ENCODE measurements around the gene HSPB9.
A peak's percentile ranks its signal among the peaks of the same experiment; 100 is the strongest.
"Not testable (repeated sequence)": the region's sequence is repeated elsewhere in the genome, so short reads cannot be mapped to it uniquely, and the experiment has no call there.

The HSPB9 gene

DNA sequence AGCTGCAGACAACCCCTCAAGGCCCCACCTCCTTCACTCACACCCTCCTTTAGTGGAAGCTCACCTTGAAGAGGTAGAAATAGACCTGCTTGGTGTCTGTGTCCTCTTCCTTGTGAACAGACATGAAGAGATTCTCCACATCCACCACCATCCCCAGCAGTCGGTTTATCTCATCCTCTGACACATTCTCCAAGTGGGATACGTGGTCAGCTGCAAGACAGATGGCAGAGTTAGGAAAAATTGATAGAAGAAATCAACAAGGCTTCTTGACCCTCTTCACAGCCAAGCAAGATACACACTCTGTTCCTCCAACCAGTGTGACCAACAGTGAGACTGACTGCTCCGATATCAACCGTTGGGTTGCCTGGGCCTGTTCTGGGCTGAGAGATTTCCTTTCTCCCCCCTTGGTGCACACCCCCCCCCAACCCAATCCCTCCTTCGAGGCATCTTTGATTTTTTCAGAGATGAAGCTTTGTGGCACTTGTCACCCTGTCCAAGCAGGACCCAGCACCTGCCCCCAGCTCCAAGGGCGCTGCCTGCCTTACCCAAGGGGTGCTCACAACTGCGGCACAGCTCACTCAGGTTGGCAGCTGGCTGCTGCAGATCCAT is 2.3 kb upstream of the HSPB9 start:
- no peak for DNase-seq (ENCODE audit: low read depth, low spot score)

DNA sequence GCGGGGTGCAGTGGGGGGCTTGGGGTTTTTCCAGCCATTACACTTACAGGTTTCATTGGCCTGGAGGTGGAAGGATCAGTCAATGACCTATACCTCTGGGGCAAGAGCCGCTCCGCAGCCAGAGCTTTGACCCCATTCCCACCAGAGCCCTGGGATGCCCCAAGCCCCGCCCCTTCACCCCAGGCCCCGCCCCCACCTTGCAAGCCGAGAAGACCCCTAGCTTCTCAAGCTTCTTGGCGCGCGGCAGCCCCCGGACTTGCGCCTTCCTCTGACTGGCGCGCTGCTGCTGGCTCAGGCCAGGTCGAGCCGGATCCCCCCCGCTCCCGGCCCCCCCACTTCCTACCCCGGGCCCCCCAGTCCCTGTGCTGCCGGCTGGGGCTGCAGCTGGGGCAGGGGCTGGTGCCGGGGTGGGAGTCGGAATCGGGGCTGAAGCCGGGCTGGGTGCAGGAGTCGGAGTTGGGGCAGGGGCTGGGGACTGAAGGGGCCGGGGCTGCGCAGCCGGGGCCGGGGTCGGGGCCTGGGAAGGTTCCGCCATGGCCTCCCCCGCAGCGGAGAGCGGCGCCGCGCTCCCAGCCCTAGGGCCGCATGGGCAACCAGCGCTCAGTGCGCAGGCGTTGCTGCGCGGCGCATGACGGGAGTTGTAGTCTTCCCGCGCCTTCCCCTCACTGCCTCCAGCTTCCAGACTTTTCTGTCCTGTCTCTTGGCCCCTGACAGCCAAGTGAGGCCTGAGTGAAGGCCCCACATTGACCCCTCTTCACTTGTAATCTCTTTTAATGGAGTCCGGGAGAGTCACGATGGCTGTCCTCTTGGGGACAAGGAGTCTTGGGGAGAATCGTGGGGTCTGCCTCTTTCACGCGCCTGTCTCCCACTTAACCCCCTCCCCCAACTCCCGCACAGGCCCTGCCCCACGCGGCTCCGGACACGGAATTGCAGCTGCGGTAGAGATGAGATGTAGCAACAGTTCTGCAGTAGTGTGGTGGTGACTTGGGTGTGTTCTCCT is 1.5 kb upstream of the HSPB9 start, which contains the start of gene KAT2A:
TSS of gene KAT2A (minus strand) at position 598 of the 1,000 bp plus-strand sequence. CDS start at position 535, 63 bp downstream.
- DNase-seq (ENCODE audit: low read depth, low spot score), result peak; percentile 89

DNA sequence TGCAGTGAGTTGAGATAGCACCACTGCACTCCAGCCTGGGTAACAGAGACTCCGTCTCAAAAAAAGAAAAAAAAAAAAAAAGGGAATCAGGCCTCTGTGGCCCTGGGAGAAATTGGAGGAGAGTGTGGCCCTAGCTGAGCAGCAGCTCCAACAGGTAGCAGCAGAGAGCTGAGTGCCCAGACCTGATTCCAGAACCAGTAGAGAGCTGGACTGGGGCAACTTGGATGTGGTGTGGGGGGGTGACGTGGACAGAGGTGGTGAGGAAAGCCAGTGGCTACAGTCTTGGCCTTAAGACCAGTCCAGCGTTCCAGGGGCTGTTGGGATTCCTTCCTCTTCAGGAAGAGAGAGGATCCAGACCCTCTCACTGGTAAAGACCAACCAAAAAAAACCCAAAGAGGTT is 1.7 kb downstream of the HSPB9 start:
- DNase-seq (ENCODE audit: low read depth, low spot score), result no peak

DNA sequence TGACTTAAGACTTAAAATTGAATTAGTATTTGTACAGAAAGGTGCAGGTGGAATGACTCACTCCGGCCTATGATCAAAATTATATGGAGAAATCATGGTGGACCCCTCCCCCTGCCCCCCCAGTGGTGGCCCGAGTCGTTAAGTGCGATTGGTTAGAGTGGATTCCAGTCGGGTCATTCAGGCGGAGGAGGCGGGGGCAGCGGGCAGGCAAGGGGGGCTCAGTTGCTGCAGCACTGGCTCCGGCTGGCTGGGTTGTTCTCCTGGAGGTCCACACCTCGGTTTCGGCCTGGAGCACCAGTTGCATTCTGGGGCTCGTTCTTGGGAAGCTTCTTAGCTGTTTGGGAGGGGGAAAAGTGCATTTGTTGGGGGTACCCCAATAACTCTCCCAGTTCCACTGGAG is 3.0 kb downstream of the HSPB9 start:
- no peak for DNase-seq (ENCODE audit: low read depth, low spot score)

DNA sequence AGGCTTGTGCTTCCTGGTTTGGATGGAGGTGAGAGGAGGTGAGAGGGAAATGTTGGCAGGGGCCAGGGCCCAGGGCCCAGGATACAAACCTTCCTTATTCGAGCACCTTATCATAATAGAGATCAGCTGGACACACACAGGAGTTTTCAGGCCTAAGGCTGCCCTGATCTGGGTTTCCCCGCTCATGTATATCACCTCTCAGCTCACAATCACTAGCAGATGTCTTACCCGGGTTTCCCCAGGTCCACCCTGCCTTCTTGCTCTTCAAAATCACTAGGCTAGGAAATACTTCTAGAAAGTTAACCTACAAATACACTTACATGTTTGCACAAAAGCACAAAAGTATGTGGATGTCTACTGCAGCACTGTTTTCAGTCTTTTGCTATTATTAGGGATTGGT is 4.2 kb downstream of the HSPB9 start:
- DNase-seq (ENCODE audit: low read depth, low spot score), result no peak

DNA sequence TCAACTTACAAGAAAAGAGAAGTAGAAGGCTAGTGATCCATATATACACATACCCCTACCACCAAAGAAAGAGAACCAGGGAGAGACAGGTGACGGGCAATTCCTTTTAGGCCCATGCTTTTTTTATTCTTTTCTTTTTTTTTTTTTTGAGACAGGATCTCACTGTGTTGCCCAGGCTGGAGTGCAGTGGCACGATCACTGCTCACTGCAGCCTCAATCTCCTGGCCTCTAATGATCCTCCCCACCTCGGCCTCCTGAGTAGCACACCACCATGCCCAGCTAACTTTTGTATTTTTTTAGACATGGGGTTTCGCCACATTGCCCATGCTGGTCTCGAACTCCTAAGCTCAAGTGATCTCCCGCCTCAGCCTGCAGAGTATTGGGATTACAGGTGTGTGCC is 4.8 kb downstream of the HSPB9 start:
- DNase-seq (ENCODE audit: low read depth, low spot score), result no peak

DNA sequence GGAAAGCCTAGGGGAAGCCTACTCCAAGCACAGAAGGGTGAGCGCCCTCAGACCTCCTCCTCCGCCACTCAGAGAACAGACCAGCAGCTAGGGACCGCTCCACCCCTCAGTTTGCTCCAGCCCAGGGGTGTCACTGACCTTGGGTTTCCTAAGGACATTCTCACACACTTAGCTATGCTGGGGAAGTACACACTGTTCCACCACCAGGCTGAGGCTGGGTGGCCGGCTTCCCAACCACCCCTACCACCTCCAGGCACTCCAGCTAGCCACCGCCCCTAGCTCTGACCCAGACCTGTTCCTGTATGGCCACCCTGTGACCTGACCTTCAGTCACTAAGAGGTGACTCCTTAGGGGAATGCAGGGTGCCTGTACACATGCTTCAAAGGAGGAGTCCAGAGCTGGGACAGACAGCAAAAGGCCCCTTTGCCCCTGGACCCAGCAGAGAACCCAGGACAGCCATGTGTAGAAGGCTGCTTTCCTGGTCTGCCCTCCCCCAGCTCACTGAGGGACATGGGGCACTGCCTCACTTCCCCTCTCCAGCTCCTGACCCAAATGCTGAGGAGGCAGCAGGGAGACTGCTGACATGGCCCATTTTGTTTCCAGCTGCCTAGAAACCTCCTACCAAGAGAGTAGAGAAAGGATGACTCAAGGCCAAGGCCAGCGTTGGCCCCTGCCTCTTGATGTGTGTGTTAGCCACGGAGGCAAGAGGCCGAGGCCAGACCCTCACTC is 6.7 kb downstream of the HSPB9 start:
- no peak for DNase-seq (ENCODE audit: low read depth, low spot score)

DNA sequence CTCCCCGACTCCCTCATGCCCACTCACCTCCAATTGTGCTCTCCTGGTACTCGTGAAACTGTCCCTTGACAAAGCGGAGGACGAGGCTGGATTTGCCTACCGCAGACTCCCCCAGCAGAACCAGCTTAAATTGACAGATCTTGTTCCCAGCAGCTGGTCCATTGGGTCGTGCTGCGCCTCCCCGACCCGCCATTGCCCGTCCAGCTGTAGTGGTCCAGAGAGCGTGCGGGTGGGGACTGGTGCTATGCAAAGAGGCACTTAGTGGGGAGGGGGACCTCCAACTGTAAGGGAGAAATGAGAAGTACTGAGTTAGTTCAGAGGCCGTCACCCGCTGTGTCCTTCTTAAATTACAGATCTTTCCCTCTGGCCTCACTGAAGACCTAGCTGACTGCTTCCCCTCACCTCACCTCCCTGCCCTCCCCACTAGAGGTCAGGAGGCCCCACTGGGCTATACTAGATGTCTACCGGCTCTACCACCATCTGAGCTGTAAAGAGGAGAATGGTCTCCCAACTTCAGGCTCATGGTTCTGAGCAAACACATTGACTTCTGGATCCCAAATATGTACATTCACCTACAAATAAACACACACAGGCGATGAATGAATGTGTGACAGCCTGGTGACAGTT is 7.8 kb downstream of the HSPB9 start:
- DNase-seq (ENCODE audit: low read depth, low spot score), result no peak

DNA sequence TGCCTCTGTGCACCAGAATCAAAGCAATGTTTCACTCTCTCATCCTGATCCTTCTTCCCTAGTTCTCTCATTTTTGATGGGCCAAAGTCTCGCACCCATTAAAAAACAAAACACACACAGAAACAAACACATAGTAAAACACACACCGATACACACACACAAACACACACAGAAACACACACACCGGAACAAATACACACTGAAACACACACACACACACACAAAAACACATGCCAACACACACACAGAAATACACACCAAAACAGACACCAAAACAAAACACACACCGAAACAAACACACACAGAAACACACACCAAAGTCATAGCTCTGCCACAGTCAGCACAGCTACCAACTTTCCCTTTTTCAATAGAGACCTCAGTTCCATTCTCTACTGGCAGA is 8.6 kb downstream of the HSPB9 start:
- DNase-seq (ENCODE audit: low read depth, low spot score), result no peak

DNA sequence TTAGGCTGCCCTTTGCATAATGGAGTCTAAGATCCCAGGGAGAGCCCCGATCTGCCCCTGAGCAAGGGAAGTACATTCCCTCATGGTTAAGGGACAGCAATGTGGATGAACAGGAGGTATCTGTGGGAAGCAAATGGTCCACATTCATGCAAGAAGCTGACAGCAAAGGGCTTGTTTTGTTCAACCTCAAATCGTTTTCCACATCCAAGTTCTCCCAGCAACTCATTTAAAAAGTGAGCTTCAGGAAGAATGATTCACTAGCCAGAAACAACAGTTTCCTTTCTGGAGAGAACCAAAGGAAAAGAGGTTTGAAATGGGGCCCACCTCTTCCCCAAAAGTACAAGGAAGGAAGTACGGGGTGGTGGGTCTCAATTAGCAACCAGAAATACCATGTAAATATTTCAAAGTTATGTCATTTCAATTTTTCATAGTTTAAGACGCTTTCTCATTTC is 9.4 kb downstream of the HSPB9 start:
- DNase-seq (ENCODE audit: low read depth, low spot score), result no peak

DNA sequence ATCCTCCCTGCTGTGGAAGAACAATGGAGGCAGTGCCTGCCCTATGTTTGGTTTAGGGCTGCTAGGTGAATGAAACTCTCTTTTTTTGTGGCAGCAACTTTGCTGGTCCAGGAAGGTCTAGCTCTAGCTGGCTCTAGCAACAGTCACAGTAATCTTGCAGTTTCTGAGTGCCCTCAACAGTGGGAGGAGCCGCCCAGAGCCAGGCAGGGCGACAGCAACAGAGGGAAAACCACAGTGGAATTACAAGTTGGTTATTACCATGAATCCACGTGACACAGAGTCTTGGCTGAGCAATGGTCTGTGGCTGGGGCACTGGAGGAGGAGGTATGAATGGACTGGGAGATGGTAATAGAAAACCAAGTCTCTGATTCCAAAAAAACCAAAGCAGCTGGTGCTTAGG is 10.3 kb downstream of the HSPB9 start:
- DNase-seq (ENCODE audit: low read depth, low spot score), result no peak

DNA sequence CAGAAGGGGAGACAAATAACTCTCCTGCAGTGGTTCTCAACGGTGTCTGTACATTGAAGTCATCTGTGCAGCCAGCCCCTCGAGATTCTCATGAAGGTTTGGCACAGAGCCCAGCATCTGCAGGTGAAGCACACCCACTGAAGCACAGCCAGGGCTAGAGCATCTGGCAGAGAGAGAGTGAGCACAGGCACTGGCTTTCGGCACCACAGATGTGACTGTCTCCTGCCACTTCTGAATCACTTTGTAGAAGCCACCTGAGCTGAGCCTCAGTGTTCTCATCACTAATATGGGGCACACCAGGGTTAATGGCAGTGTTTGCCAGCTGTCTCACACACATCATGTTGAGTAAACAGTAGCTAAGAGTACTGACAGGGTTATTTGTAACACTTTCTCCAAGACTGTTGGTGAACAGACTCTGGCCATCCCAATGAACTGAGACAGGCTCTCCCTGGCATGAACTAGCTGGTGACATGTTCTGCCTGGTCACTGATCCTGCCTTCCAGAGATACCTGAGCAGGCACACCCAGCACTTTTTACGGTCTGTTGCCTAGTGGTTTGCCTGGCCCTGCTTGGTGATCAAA is 10.9 kb downstream of the HSPB9 start:
- DNase-seq (ENCODE audit: low read depth, low spot score), result no peak

DNA sequence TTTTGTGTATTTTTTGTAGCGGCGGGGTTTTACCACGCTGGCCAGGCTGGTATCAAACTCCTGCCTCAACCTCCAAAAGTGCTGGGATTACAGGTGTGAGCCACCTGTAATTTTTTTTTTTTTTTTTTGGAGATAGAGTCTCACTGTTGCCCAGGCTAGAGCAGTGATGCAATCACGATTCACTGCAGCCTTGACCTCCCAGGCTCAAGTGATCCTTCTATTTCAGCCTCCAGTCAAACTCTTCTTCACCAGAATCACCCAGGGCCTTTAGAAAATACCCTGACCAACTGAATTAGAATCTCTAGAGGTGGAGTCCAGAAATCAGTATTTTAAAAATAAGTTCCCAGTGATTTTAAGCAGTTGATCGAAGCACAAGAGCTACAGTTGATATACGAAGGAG is 12.5 kb downstream of the HSPB9 start:
- no peak for DNase-seq (ENCODE audit: low read depth, low spot score)

DNA sequence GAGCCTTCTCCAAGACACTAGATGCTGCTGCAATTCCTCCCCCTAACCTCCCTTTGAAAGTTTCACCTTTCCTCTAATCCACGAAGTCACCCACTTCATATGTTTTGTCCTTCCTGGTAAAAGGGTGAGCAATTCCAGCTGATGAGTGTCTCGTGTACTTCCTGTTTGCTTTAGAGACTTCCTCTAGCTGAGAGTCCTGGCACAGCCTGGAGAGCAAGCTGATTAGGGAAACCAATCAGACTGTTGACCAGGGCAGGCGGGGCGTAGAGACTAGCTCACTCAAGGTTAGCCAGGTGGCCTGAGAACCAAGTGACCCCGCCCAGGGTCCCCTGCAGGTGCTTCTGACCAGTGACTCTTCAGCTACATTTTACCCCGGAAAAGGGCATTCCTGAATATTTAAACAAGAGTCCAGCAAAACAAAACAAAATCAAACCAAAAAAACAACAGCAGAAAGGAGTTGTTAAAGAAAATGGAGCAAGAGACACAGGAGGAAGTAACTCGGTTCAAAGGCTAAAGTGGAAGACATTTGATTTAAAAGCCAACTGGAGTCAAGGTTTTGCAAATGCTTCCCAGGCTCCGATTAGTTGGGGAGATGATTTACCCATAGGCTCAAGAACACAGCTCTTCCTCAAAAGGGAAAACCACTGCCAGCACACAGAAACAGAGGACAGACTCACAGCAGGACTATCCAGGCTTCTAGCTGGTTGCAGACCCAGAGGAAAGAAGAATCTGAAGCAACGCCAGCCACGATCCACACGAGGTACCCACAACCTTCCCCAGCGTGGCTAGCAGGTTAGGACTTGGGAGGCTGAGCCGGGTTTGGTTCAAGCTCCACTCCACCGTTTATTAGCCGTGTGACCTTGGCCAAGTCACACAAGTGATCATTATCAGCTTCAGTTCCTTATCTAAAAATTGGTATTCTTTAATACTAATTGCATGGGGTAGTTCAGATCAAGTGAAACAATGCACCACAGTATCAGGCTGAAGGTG is 13.4 kb downstream of the HSPB9 start:
- DNase-seq (ENCODE audit: low read depth, low spot score), result no peak

DNA sequence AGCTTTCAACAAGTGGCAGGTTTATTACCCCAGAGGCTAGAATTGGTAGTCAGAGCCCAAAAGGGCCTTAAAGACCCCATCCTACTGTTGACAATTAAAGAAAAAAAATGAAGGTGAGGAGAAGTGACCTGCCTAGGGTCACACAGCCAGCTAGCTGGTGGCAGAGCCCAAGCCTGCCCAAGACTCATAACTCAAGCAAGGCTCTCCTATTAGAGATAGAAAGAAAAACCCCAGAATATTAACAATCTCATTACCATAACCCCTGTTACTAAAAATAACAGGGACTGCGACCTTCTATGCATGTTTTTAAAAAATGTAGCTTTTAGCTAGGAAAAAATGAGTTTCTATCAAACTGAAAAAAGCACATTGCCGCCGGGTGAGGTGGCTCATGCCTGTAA is 14.0 kb downstream of the HSPB9 start:
- no peak for DNase-seq (ENCODE audit: low read depth, low spot score)

DNA sequence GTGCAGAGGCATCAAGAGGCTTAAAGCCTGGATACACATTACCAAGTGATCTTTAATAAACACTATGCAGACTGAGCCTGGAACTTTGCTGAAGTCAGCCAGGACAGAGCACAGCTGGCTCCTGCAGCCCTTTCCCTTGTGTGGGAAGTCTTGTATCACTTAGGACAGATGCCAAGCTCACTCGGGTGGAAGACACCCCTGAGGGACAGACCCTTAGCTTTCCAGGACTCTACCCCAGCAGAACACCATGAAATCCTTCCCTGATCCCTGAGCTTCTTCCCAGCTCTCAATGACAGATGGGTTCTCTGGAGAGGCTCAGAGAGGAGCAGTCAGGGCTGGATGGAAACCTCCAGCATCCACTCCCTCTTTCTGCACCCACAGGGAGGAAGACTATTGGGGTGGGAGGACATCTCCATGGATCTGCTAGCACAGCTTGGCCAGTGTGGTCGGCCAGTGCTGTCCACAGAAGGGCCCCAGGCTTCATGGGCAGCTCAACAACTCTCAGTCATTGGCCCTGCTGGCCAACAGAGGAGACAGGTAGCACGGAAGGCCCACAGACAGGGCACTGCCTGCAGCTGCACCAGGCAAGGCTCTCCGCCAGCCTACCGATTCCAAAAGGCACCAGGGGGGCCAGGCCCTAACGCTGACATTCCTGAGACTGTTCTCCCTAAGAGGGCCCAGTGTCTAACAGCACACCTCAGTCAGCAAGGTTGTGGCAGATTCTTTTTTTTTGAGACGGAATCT is 16.3 kb downstream of the HSPB9 start:
- no peak for DNase-seq (ENCODE audit: low read depth, low spot score)

DNA sequence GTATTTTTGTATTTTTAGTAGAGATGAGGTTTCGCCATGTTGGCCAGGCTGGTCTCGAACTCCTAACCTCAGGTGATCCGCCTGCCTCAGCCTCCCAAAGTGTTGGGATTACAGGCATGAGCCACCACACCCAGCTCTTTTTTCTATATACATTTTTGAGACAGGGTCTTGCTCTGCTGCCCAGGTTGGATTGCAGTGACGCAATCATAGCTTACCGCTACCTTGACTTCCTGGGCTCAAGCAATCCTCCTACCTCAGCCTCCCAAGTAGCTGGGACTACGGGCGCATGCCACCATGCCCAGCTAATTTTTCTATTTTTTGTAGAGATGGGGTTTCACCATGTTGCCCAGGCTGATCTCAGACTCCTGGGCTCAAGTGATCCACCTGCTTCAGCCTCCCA is 18.1 kb downstream of the HSPB9 start:
- DNase-seq (ENCODE audit: low read depth, low spot score), result not testable (repeated sequence)

DNA sequence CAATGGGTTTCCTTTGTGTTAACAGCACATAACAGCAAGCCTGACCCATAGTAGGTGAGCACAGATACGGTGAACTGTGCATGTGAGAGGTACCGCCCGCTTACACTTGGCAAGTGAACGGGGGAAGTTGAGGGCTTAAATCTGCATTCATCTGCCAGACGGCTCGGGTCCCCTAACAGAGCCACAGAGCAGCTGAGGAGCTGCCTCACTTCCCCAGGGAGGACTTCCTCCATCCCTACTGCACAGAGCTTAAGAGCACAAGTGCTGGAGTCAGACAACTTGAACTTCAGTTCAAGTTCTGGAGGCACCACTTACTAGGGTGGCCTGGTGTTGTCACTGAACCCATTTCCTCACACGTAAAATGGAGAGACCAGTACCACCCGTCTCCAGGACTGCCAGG is 18.8 kb downstream of the HSPB9 start:
- DNase-seq (ENCODE audit: low read depth, low spot score), result no peak

DNA sequence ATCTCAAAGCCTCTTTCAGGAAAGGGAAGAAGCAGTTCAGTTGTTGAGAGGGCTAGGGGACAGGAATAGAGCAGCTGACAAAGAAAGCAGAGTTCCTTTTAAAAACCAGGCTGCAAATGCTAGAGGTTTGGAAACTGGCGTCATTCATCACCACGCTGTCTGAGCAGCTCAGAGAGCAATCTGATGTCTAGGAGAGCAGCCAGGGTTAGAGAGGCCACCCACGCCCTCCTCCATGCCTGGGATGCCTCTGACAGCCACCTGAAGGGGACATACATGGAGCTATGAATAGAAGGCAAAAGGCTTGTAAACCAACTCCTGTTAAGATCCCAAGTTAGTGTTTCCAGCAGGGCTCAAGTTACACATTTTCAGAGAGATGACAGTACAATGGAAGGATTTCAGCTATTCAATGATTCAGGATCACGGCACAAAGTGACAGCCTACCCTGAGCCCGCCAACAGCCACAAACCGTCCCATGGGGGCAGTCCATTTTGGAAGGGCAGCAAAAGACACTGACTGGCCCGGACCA is 19.8 kb downstream of the HSPB9 start:
- no peak for DNase-seq (ENCODE audit: low read depth, low spot score)

Data from ELF-1 (cell line).